Measurements from ENCODE around the gene PLCB3.
A peak's percentile ranks its signal among the peaks of the same experiment; 100 is the strongest.

PLCB3 gene

GRCh38 chr11:64268025-64268892 is 16.9 kb downstream of the PLCB3 start:
- DNase-seq, result no peak

GRCh38 chr11:64268893-64269539 is 17.7 kb downstream of the PLCB3 start:
- DNase-seq, result no peak

- DNase-seq, result peak; percentile 97
Measured at GRCh38 chr11:64269540-64270220, 18.4 kb downstream of the PLCB3 start.

GRCh38 chr11:64275031-64275800 is 23.9 kb downstream of the PLCB3 start:
- DNase-seq, result no peak

- DNase-seq, result no peak
Measured at GRCh38 chr11:64275841-64276240, 24.5 kb downstream of the PLCB3 start.

- no peak for DNase-seq
Measured at GRCh38 chr11:64276653-64277431, 25.5 kb downstream of the PLCB3 start.

GRCh38 chr11:64278576-64279190 is 27.4 kb downstream of the PLCB3 start:
- no peak for DNase-seq

- DNase-seq, result no peak
Measured at GRCh38 chr11:64281957-64282770, 30.8 kb downstream of the PLCB3 start.

- no peak for DNase-seq
Measured at GRCh38 chr11:64283092-64283491, 31.8 kb downstream of the PLCB3 start.

- peak; percentile 86 to 88 for DNase-seq
Measured at GRCh38 chr11:64284048-64284961, 33.0 kb downstream of the PLCB3 start, which contains the start of gene BAD. BAD (minus strand) TSS chr11:64284665; CDS start chr11:64284368, 297 bp downstream.

- DNase-seq, result peak; percentile 87 to 90
Measured at GRCh38 chr11:64284962-64285884, 33.9 kb downstream of the PLCB3 start, which contains the start of gene GPR137. GPR137 (plus strand) TSS chr11:64285848; CDS start chr11:64286525, 677 bp downstream.

- no peak for DNase-seq
Measured at GRCh38 chr11:64285885-64286800, 34.8 kb downstream of the PLCB3 start.

- no peak for DNase-seq
Measured at GRCh38 chr11:64286801-64287159, 35.5 kb downstream of the PLCB3 start.

GRCh38 chr11:64287676-64288352 is 36.5 kb downstream of the PLCB3 start:
- DNase-seq, result no peak

GRCh38 chr11:64288353-64288750 is 37.0 kb downstream of the PLCB3 start:
- DNase-seq, result no peak

GRCh38 chr11:64289002-64289564 is 37.8 kb downstream of the PLCB3 start:
- DNase-seq, result no peak

All from activated CD4-positive, alpha-beta T cell treated with anti-CD3 and anti-CD28 coated beads, Interleukin-2, amount 50 U/mL, for 4 hours (primary cell).